IMR-90 (cell line): ENCODE results near the gene MAGI2. TPM values are rescaled to one million over a fixed set of nuclear protein-coding genes. Genes with fewer than 3 reads are reported as not detected.

Source experiments
- ATAC-seq: fragments of 200-7000 bp; cut with Tn5 transposase; 2 replicates; pipeline ENCODE4 v1.9.1; 2020; ENCODE audit warnings: low read depth, mild to moderate bottlenecking, moderate library complexity
- BruUV-seq: library from RNA; stranded (reverse); fragments of 400-500 nt; replicated peaks from 2 replicates; lab custom pipeline; 2021; lab: Mats Ljungman, UMichigan
- CTCF ChIA-PET: fragments of 300-600 bp; formaldehyde crosslinking; extraction: SDS; loops from one replicate; lab custom pipeline; 2021; ENCODE audit warnings: antibody characterized with exemption; lab: Yijun Ruan, JAX
- POLR2A ChIA-PET: fragments of 300-600 bp; sonication (Branson Sonifier 250); formaldehyde crosslinking; loops from one replicate; lab custom pipeline; 2022; ENCODE audit warnings: antibody characterized with exemption; ENCODE audit not compliant: unreplicated experiment; lab: Charles Lee
- DNase-seq: peaks from one replicate; pipeline ENCODE4 v3.0.0; 2013
- H2AFZ ChIP-seq: replicated peaks from 2 replicates; pipeline ENCODE3; 2013; ENCODE audit warnings: low read length, mild to moderate bottlenecking; ENCODE audit not compliant: poor library complexity
- H2AK5ac ChIP-seq: 2 replicates; pipeline ENCODE4 v1.6.1; 2013; ENCODE audit warnings: low read depth, low read length, inconsistent platforms
- H2AK9ac ChIP-seq: replicated peaks from 2 replicates; pipeline ENCODE3; 2013; ENCODE audit warnings: mild to moderate bottlenecking, low read depth, low read length, moderate library complexity; ENCODE audit not compliant: poor library complexity
- H2BK120ac ChIP-seq: 2 replicates; pipeline ENCODE4 v1.6.1; 2013; ENCODE audit warnings: low read depth, low read length, inconsistent platforms
- H2BK15ac ChIP-seq: 3 replicates; pipeline ENCODE4 v1.6.1; 2013; ENCODE audit warnings: low read depth, low read length, inconsistent platforms
- H2BK20ac ChIP-seq: 2 replicates; pipeline ENCODE4 v1.6.1; 2013; ENCODE audit warnings: low read depth, mild to moderate bottlenecking, inconsistent platforms, low read length, moderate library complexity
- H2BK5ac ChIP-seq: 2 replicates; pipeline ENCODE4 v1.6.1; 2013; ENCODE audit warnings: mild to moderate bottlenecking, low read depth, low read length, inconsistent platforms; ENCODE audit not compliant: poor library complexity, severe bottlenecking
- H3K14ac ChIP-seq: replicated peaks from 2 replicates; pipeline ENCODE4 v1.6.1; 2013; ENCODE audit warnings: low read depth, low read length, inconsistent platforms
- H3K18ac ChIP-seq: 2 replicates; pipeline ENCODE4 v1.6.1; 2013; ENCODE audit warnings: low read depth, low read length, control low read depth
- H3K23ac ChIP-seq: 2 replicates; pipeline ENCODE4 v1.6.1; 2013; ENCODE audit warnings: low read depth, low read length, inconsistent platforms
- H3K27ac ChIP-seq: 2 replicates; pipeline ENCODE4 v1.5.1; 2013; ENCODE audit warnings: mild to moderate bottlenecking, control low read depth, low read length; ENCODE audit not compliant: insufficient read depth
- H3K27me3 ChIP-seq: 2 replicates; pipeline ENCODE4 v1.6.1; 2013; ENCODE audit warnings: low read length; ENCODE audit not compliant: control insufficient read depth, insufficient read depth
- H3K36me3 ChIP-seq: 2 replicates; pipeline ENCODE4 v1.6.1; 2013; ENCODE audit warnings: low read length, mixed read lengths; ENCODE audit not compliant: control insufficient read depth, insufficient read depth
- H3K4ac ChIP-seq: 2 replicates; pipeline ENCODE4 v1.6.1; 2013; ENCODE audit warnings: low read depth, low read length, inconsistent platforms
- H3K4me1 ChIP-seq: 2 replicates; pipeline ENCODE4 v1.6.1; 2013; ENCODE audit warnings: low read length, mixed read lengths; ENCODE audit not compliant: control insufficient read depth, insufficient read depth
- H3K4me2 ChIP-seq: 2 replicates; pipeline ENCODE4 v1.6.1; 2013; ENCODE audit warnings: low read depth, mild to moderate bottlenecking, control low read depth, low read length, moderate library complexity
- H3K4me3 ChIP-seq: 2 replicates; pipeline ENCODE4 v1.5.1; 2013; ENCODE audit warnings: low read depth, mild to moderate bottlenecking, control low read depth, low read length, moderate library complexity; ENCODE audit not compliant: insufficient read depth
- H3K56ac ChIP-seq: 2 replicates; pipeline ENCODE4 v1.6.1; 2013; ENCODE audit warnings: low read length, inconsistent platforms; ENCODE audit not compliant: insufficient read depth; ENCODE audit errors: extremely low read depth
- H3K79me1 ChIP-seq, 2 experiments: 2 replicates each; pipeline ENCODE4 v1.6.1; 2013; ENCODE audit warnings: low read length in 2 of 2, inconsistent platforms in 1 of 2, low read depth in 1 of 2
- H3K9ac ChIP-seq: 2 replicates; pipeline ENCODE4 v1.6.1; 2013; ENCODE audit warnings: low read depth, low read length, control low read depth
- H3K9me1 ChIP-seq: 2 replicates; pipeline ENCODE4 v1.6.1; 2013; ENCODE audit warnings: low read length, inconsistent platforms; ENCODE audit not compliant: insufficient read depth
- H3K9me3 ChIP-seq: 2 replicates; pipeline ENCODE4 v1.6.1; 2013; ENCODE audit warnings: low read length; ENCODE audit not compliant: control insufficient read depth, insufficient read depth
- H4K20me1 ChIP-seq: 2 replicates; pipeline ENCODE4 v1.6.1; 2013; ENCODE audit warnings: low read length, inconsistent platforms; ENCODE audit not compliant: insufficient read depth
- H4K5ac ChIP-seq: 2 replicates; pipeline ENCODE4 v1.6.1; 2013; ENCODE audit warnings: mild to moderate bottlenecking, low read depth, low read length, control low read depth
- H4K8ac ChIP-seq, 2 experiments: 2 replicates each; pipeline ENCODE4 v1.6.1; 2013; ENCODE audit warnings: low read depth in 2 of 2, low read length in 2 of 2, control low read depth in 1 of 2, inconsistent platforms in 1 of 2
- H4K91ac ChIP-seq: 2 replicates; pipeline ENCODE4 v1.6.1; 2013; ENCODE audit warnings: low read depth, low read length, inconsistent platforms; ENCODE audit not compliant: insufficient read depth
- BHLHE40 ChIP-seq: fragments of 150-350 bp; IDR thresholded peaks from 2 replicates; pipeline ENCODE4 v1.6.1; 2016; ENCODE audit warnings: mild to moderate bottlenecking, low read depth, low read length
- CEBPB ChIP-seq: IDR thresholded peaks from 2 replicates; pipeline ENCODE4 v1.6.1; 2012; ENCODE audit warnings: low read depth, low read length, improper control_type of control experiment
- POLR2A ChIP-seq: IDR thresholded peaks from 2 replicates; pipeline ENCODE4 v1.6.1; 2012; ENCODE audit warnings: mild to moderate bottlenecking, low read depth, low read length
- WGBS, 2 experiments: methylation state at CpG; one replicate each; pipeline versions ENCODE4 v1.1.5 to v1.1.7; 2013; ENCODE audit warnings: missing lambda C conversion rate in 2 of 2; ENCODE audit not compliant: insufficient read length in 1 of 2; ENCODE audit errors: extremely low coverage in 2 of 2; 5-methylcytosine and 5-hydroxymethylcytosine counted together
- dilution Hi-C: fragments of 300-500 bp; cut with HindIII; formaldehyde crosslinking; loops from one replicate; pipeline ENCODE4 v1.14.3; 2018; ENCODE audit warnings: low sequenced_read_pairs; ENCODE audit not compliant: unreplicated experiment
- in situ Hi-C: fragments of 300-500 bp; cut with MboI; formaldehyde crosslinking; loops from 3 replicates; pipeline ENCODE4 v1.14.3; 2019; ENCODE audit warnings: low sequenced_read_pairs, inconsistent platforms, mixed read lengths
- intact Hi-C: fragments of 100-400 bp; cut with micrococcal nuclease; formaldehyde crosslinking; loops from 2 replicates; pipeline ENCODE4 v1.10.0; 2022
- polyA plus RNA-seq, 3 experiments: library from polyadenylated mRNA; depleted of rRNA; stranded (reverse); fragments of >200 nt; gene quantifications; 2 replicates each; pipeline ENCODE4 v1.2.3, GENCODE V29; 2012; ENCODE audit warnings: low replicate concordance in 1 of 3
- total RNA-seq: library from RNA; depleted of rRNA; stranded (reverse); fragments of >200 nt; gene quantifications from 2 replicates; pipeline ENCODE4 v1.2.3, GENCODE V29; 2012
- TF ChIP-seq, protein P1 (sequence below): fragments of 150-350 bp; IDR thresholded peaks from 2 replicates; pipeline ENCODE4 v1.6.1; 2017; ENCODE audit warnings: mild to moderate bottlenecking, antibody characterized with exemption, low read length, low read depth

The MAGI2 gene
- total and polyA plus RNA-seq, 2 of the 4 experiments (the other 2 are of a cell fraction), result 2.5 to 17.9 TPM

DNA sequence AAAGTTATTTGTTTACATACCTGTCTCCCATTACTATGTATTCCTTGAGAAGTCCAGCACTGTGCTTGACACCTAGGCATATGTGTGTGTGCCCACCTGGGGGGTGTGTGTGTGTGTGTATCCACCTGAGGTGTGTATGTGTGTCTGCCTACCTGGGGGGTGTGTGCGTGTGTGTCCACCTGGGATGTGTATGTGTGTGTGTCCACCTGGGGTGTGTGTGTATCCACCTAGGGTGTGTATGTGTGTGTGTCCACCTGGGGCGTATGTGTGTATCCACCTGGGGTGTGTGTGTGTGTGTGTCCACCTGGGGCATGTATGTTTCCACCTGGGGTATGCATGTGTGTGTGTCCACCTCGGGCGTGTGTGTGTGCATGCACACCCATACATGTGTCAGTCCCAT, 1051.4 kb downstream of the MAGI2 start:
- no peak overlapping the region for H3K4me2 ChIP-seq
- no peak for ATAC-seq
- peak overlapping the region; percentile 32 for H2AFZ ChIP-seq
- POLR2A ChIA-PET, result no interaction called here
- no peak overlapping the region for H3K56ac ChIP-seq
- TF ChIP-seq, protein P1, sequence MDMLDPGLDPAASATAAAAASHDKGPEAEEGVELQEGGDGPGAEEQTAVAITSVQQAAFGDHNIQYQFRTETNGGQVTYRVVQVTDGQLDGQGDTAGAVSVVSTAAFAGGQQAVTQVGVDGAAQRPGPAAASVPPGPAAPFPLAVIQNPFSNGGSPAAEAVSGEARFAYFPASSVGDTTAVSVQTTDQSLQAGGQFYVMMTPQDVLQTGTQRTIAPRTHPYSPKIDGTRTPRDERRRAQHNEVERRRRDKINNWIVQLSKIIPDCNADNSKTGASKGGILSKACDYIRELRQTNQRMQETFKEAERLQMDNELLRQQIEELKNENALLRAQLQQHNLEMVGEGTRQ, result no peak
- TF ChIP-seq BHLHE40, result no peak
- no peak for TF ChIP-seq CEBPB
- no peak for TF ChIP-seq POLR2A
- no peak for DNase-seq
- no peaks in the 10 kb centered on the region for H3K36me3 ChIP-seq
- no peaks in the 10 kb centered on the region; a peak in 1 of 4 replicates for H3K79me1 ChIP-seq
- H4K20me1 ChIP-seq, result no peaks in the 10 kb centered on the region
- H3K4ac ChIP-seq, result no peak overlapping the region
- WGBS, 2 experiments, result no CpG with 5 or more reads among the region's 4 CpGs
- dilution Hi-C loops (no loop called here), intact Hi-C loops (no loop called here), in situ Hi-C loops (no loop called here)
- H3K18ac ChIP-seq, result no peak overlapping the region
- no peak overlapping the region for H3K23ac ChIP-seq
- CTCF ChIA-PET, result no interaction called here
- no peak overlapping the region for H4K8ac ChIP-seq
- H4K5ac ChIP-seq, result no peak overlapping the region
- H3K27me3 ChIP-seq, result no peaks in the 10 kb centered on the region
- H3K4me3 ChIP-seq, result no peak overlapping the region
- no peak overlapping the region for H4K91ac ChIP-seq
- no peak overlapping the region for H2BK120ac ChIP-seq
- 0 out of 2 replicates have a peak, but pooled peaks cover 3% of the 10 kb centered on the region for H3K9me1 ChIP-seq
- H2BK20ac ChIP-seq, result no peak overlapping the region
- no peak overlapping the region for H3K14ac ChIP-seq
- no peak overlapping the region for H3K27ac ChIP-seq
- H2AK9ac ChIP-seq, result peak overlapping the region; percentile 8
- no peak overlapping the region for H3K9ac ChIP-seq
- no peaks in the 10 kb centered on the region for H3K9me3 ChIP-seq
- no peaks in the 10 kb centered on the region for H3K4me1 ChIP-seq
- no TSS peak for BruUV-seq
- H2AK5ac ChIP-seq, result no peak overlapping the region
- H2BK15ac ChIP-seq, result no peak overlapping the region
- no peak overlapping the region for H2BK5ac ChIP-seq
